CD4-positive, alpha-beta T cell treated with Interleukin-12 subunit alpha and Interleukin-12 subunit beta, for 1 hour (primary cell): ENCODE data around the gene ROBO2.
"Not testable (repeated sequence)": the region's sequence is repeated elsewhere in the genome, so short reads cannot be mapped to it uniquely, and the experiment has no call there.

Experiments used
- DNase-seq: peaks from one replicate; pipeline ENCODE4 v3.0.0-alpha.2; 2020

The ROBO2 gene

GRCh38 chr3:77348244-77348855 lies 308.5 kb downstream of the ROBO2 start:
- DNase-seq: no peak

GRCh38 chr3:77354958-77355357 lies 315.1 kb downstream of the ROBO2 start:
- DNase-seq: no peak

GRCh38 chr3:77362936-77363335 lies 323.0 kb downstream of the ROBO2 start:
- no peak for DNase-seq

- DNase-seq: no peak
These were observed 325.3 kb downstream of the ROBO2 start for GRCh38 chr3:77365152-77365551.

GRCh38 chr3:77370413-77370812 lies 330.5 kb downstream of the ROBO2 start:
- DNase-seq: no peak

GRCh38 chr3:77372018-77372417 lies 332.1 kb downstream of the ROBO2 start:
- DNase-seq: no peak

- no peak for DNase-seq
These were observed 332.9 kb downstream of the ROBO2 start for GRCh38 chr3:77372634-77373346.

- DNase-seq: no peak
These were observed 333.7 kb downstream of the ROBO2 start for GRCh38 chr3:77373619-77374018.

GRCh38 chr3:77376511-77376910 lies 336.6 kb downstream of the ROBO2 start:
- no peak for DNase-seq

GRCh38 chr3:77377717-77378116 lies 337.8 kb downstream of the ROBO2 start:
- DNase-seq: no peak

GRCh38 chr3:77380136-77380535 lies 340.2 kb downstream of the ROBO2 start:
- no peak for DNase-seq

- no peak for DNase-seq
These were observed 341.5 kb downstream of the ROBO2 start for GRCh38 chr3:77381431-77381830.

- no peak for DNase-seq
These were observed 352.3 kb downstream of the ROBO2 start for GRCh38 chr3:77392181-77392580.

- DNase-seq: no peak
These were observed 354.1 kb downstream of the ROBO2 start for GRCh38 chr3:77394046-77394445.

GRCh38 chr3:77404871-77405270 lies 365.0 kb downstream of the ROBO2 start:
- no peak for DNase-seq

GRCh38 chr3:77407441-77407840 lies 367.5 kb downstream of the ROBO2 start:
- no peak for DNase-seq

- not testable (repeated sequence) for DNase-seq
These were observed 370.4 kb downstream of the ROBO2 start for GRCh38 chr3:77410334-77410733.

- DNase-seq: no peak
These were observed 371.4 kb downstream of the ROBO2 start for GRCh38 chr3:77411334-77411733.

- no peak for DNase-seq
These were observed 372.1 kb downstream of the ROBO2 start for GRCh38 chr3:77412021-77412438.

GRCh38 chr3:77412584-77412983 lies 372.7 kb downstream of the ROBO2 start:
- no peak for DNase-seq

- DNase-seq: no peak
These were observed 375.0 kb downstream of the ROBO2 start for GRCh38 chr3:77414881-77415280.

GRCh38 chr3:77420336-77420735 lies 380.4 kb downstream of the ROBO2 start:
- no peak for DNase-seq

GRCh38 chr3:77421916-77422315 lies 382.0 kb downstream of the ROBO2 start:
- no peak for DNase-seq

- DNase-seq: no peak
These were observed 386.6 kb downstream of the ROBO2 start for GRCh38 chr3:77426531-77426930.

GRCh38 chr3:77427528-77427927 lies 387.6 kb downstream of the ROBO2 start:
- no peak for DNase-seq
